Stimulated activated naive CD4-positive, alpha-beta T cell (primary cell): ENCODE data around the gene MANEA.

Experiments
- DNase-seq, 6 experiments: peaks; one replicate each; lab custom pipeline; 2025; lab: John Stamatoyannopoulos, UW

Gene MANEA

DNA sequence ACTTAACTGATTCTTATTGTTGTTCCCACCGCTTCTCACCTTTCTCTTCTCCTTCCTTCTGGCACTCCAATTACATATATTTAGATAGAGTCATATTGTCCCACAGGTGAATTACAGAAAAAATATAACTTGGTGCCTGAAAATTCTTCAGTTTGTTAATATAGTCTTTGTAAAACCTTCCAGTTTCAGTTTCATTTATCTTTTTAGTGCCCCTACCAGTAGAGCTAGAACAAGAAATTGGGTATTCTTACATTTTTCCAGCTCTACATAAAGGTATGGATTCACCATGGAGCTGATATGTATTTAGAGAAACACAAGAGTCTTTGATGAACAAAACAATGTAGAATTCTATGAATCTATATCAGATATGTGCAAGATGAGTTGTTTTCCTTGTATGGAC lies 10.7 kb downstream of the MANEA start:
- no peak for DNase-seq

DNA sequence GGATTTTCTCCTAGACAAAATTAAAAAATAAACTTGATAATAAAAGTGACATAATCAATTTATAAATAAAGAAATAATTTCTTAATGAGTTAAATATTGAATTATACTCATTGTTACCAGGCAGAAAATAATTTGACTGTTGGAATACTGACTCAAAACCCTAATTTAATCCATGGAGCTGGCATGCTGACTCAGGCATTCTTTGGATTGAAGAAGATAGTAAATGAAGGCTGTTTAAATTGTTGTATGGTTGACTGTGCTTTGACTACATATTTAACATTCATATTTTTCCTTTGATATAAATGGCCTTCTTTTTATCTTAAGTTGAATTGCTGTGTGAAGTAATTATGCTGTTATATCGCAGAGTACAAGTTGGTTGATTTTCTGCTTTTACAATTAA lies 11.7 kb downstream of the MANEA start:
- no peak for DNase-seq

DNA sequence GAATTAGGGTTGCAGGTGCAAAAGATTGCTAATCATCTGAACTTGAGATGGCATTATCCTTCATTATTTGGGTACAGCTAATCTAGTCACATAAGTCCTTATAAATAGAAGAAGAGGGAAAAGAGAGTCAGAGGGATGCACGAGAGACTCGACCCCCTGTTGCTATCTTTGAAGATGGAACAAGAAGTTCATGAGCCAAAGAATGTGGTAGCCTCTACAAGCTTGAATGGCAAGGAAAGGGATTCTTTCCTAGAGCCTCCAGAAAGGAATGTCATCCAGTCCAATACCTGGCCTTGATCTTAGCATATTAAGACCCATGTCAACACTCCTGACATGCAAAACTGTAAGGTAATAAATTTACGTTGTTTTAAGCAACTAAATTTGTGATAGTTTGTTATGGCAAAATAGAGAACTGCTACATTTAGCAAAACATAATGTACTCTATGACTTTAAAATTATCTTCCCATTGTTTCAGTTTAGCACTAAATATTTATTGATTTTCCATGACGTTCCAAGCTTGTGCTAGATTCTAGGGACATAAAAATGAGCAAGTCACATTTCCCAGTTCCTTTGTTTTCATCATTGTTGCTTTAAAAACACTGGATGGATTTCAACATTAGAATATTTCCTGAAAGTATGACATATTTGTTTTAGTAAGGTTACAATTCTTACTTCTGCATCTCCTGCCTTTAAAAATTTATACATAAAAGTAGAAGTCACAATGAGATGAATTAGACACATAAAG lies 12.7 kb downstream of the MANEA start:
- DNase-seq: no peak

DNA sequence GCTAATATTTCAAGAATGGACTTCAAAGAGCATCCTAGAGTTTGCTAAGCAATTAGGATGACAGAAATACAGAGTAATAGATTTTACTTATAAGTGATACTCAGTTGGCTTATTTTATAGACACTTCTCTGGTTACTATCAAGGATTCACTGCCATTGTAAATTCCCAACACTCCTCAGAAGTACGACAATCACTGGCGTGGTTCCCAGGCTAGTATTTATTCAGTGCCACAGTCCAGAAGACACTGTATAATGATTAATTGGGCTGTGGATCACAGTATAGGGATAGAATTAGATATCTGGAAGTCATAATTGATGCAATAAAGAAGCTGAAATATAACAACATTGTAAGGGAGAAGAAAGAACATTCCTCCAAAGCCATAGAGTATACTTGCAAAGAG lies 15.7 kb downstream of the MANEA start:
- no peak for DNase-seq

DNA sequence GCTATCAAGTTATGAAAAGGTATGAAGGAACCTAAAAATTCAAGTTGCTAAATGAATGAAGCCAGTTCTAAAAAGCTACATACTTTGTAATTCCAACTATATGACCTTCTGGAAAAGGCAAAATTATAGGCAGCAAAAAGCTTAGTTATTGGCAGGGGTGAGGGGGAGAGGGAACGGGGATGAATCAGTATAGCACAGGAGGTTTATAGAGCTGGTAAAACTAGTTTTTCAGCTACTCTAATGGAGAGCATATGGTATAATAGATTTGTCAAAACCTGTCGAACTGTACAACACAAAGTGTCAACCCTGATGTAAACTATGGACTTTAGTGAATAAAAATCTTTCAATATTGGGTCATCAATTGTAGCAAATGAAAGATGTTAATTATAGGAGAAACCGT lies 18.7 kb downstream of the MANEA start:
- no peak for DNase-seq

DNA sequence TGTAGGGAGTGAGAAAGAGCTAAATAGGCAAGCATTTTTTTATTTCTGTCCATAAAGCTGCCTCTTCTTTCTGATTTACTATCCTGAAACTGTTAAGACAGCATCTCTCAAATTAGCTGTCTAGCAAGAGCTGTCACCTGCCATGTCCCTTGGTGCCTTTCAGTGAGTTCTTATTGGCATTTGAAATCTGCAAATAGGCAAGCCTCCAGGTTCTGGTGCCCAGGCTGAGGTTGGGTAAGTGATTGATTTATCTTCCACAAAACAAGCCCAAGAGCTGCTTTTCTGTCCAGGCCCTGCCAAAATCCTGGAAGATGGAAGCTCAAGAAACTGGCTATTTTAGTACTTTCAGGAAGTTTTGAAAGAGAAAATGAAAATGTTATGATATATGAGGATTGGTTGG lies 22.4 kb downstream of the MANEA start:
- DNase-seq: no peak

DNA sequence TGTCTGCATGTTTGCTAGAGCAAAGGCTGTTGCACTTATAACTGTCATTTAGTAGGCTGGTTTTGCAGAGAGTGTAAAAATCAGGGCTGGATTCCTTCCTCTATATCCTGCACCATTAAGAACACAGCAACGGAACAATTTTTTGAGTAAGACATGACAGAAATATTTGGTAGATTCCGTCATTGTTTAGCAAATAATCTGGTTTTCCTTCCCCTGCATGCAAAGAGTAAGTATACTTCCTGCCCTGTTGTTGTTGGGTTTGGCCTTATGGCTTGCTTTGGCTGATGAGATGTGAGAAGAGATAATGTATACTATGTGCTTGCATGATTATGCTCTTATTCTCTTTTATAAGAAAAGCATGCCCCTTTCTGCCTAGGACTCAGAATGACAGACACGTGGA lies 23.8 kb downstream of the MANEA start:
- no peak for DNase-seq

DNA sequence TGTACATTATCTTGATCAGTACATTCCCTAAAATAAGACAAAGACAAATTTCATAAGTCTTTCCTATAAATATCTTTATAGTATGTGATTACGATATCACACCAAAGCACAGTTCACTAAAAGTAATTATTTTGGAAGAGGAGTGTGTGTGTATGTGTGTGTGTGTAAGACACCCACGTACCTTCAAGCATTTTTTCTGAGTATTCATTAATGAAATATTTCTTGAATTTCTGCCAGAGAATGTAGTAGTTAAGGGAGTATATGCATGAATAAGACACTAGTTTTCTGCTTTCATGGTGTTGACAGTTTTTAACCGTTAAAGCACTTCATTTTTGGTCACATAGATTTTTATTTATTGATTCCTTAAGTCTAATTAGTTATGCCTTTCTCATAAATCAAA lies 36.8 kb downstream of the MANEA start:
- DNase-seq: no peak

DNA sequence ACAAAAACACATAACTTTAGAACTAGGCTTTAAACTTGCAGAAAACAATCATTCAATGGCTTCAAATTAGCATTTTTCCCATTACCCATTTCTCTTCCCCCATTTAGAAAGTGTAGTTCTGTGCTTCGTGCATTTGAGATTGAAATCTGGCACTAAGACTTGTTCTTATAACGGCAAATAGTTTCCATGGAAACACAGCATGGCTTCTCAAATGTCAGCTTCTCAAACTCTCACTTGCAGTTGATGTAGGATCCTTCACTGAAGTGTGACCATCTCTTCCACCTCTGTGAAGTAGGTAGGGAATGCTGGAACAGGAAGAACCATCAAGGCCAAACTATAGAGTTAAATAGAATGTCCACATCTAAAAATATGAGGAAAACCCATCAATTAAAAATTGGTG lies 52.2 kb downstream of the MANEA start:
- DNase-seq: no peak

DNA sequence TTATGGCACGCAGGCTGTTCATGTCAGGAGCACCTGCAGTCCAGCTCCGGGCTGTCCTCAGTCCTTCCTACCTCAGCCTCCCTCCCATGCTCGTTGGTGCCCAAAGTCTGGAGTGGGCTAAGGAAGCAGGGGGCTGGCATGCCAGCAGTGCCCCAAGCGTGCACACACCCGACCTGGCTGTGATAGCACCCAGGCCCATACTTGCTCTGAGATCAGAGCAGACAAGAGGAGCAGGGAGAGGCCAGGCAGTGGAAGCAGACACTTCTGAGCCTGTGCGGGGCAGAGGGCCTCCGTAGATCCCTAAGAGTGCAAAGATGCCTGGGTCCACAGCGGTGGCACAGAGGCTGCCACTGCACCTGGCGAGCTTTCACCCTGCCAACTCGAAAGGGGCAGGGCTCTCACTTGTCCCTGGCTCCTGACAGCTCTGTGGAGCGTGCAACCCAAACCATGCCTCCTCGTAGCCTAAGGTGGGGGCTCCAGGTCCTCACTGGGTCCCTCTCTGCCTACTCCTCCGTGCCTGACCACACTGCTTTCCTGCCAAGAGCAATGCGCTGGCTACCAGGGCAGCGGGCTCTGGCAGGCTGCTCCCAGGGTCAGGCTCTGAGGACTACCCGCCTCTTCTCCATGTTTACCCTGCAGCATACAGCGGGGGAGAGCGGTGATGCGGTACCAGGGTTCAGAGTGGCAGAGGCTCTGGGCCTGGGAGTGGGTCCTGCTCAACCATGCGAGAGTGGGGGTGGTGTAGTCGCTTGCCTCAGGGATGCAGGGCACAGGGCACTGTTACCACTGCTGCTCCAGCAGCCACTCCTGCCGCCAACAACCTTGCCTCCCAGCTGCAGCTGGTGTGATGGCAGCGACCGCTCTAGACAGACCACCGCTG lies 59.5 kb downstream of the MANEA start:
- no peak for DNase-seq

DNA sequence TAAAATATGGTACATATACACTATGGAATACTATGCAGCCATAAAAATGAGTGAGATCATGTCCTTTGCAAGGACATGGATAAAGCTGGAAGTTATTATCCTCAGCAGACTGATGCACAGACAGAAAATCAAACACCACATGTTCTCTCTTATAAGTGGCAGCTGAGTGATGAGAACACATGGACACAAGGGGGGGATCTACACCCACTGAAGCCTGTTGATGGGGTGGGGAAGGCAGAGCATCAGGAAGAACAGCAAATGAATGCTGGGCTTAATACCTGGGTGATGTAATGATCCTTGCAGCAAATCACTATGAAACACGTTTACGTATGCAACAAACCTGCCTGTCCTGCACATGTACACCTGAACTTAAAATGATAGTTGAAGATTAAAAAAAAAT lies 71.3 kb downstream of the MANEA start:
- DNase-seq: no peak

DNA sequence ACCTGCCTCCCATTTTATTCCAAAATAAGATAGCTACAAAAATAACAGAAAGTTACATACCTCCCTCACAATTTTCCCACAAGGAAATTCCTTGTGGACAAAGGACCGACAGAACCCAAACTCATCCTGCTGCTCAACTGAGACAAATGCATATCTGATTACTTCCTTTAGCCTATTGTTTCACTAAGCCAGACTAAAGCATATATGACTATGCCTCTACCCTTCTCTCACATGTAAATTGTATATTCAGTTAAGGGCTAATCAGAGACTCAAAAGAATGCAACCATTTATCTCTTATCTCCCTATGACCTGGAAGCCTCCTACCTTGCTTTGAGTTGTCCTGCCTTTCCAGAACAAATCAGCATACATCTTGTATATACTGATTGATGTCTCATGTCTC lies 72.1 kb downstream of the MANEA start:
- no peak for DNase-seq

DNA sequence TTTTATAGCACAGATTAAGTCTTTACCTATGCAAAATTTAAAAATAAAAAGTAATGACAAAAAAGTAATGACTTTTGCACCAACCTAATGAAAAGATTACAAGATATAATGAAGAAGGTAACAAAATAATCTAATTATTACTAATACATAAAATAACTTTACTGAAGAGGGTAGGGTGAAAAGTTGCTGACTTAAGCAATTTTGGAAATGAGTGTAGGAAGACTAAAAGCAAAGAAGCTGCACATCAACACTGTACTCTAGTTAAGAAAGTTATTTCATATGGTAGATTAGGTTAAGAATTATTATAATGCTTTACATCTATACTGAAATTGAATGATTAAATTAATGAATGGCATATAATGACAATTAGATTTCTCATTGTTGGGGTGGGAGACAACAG lies 76.8 kb downstream of the MANEA start:
- DNase-seq: no peak

DNA sequence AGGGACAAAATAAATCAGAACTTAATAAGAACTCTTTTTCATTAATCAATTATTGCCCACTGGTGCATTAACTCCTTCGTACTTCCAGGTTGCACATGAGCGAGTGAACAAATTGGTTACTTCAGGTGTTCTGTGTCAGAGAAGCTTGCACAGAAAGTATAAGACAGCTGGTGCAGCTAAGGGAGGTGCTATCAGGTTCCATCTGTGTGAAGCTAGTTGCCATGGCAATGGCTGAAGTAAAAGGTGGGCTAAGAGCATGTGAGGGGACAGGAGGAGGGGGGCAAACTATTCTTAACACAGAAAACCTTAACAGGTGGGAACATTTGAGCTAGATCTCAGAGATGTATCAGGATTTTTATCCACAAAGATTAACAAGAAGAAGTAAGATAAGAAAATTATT lies 81.6 kb downstream of the MANEA start:
- DNase-seq: no peak
